ENCODE results near the gene NMT1.

NMT1 gene

GRCh38 chr17:45103269-45103795, 42.2 kb downstream of the NMT1 start:
- TF ChIP-seq CTCF (IDR thresholded peaks at IDR 0.05; ENCODE audit: control insufficient read depth, insufficient read depth, low read depth, low read length, missing control alignments): no peak
- no peak for DNase-seq (ENCODE audit: low read depth)
- no peak overlapping the region for H3K4me3 ChIP-seq (ENCODE audit: control insufficient read depth, low read depth, low read length)

GRCh38 chr17:45104029-45104428, 42.9 kb downstream of the NMT1 start:
- TF ChIP-seq CTCF (IDR thresholded peaks at IDR 0.05; ENCODE audit: control insufficient read depth, insufficient read depth, low read depth, low read length, missing control alignments): no peak
- H3K4me3 ChIP-seq (ENCODE audit: control insufficient read depth, low read depth, low read length): no peak overlapping the region
- no peak for DNase-seq (ENCODE audit: low read depth)

DNA sequence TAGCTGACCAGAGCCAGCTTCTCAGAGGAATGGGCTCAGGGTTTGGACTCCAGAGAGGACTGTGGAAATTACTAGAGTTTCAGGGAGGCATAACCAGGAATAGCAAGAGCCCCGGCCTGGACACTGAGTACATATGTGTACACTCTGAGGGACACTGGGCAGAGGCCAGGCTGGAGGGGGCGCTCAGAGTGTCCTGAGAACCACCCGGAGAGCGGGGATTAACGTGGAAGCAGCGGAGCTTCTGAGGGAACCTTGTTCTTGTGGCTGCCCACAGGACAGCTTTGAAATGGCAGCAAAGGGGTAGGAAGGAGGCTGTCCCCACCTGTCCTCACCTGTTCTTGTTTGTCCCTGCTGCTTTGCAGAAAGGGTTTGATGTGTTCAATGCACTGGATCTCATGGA, 43.4 kb downstream of the NMT1 start:
- no peak overlapping the region for H3K4me3 ChIP-seq (ENCODE audit: control insufficient read depth, low read depth, low read length)
- TF ChIP-seq CTCF (IDR thresholded peaks at IDR 0.05; ENCODE audit: control insufficient read depth, insufficient read depth, low read depth, low read length, missing control alignments): no peak
- no peak for DNase-seq (ENCODE audit: low read depth)

DNA sequence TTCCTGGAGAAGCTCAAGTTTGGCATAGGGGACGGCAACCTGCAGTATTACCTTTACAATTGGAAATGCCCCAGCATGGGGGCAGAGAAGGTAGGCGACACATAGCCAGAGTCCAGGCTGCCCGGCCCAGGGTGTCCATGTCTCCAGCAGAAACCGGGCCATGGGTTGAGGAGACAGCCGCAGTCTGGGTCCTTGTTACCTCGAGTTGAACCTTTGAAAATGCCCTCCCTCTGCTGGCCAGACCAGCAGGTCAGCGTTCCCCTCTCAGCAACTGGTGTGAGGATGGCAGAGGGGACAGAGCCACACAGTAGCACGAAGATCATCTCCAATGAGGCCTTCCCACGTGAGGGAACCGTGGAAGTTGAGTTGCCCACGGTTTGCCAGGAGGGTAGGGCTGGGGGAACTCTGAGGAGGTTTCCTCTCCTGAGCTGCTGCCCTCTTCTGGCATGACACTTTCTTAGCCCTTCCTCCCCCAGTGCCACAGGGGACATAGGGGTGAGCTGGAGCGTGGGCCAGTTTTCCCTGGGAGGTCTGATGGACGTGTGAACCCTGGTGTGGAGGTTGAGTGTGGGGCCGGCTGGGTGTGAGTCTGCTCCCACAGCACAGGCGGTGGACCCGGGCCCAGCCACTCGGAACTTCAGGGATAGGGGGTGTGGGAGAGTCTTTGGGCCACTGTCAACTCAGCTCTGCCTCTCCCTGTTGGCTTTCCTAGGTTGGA, 43.9 kb downstream of the NMT1 start:
- DNase-seq (ENCODE audit: low read depth): no peak
- TF ChIP-seq CTCF (IDR thresholded peaks at IDR 0.05; ENCODE audit: control insufficient read depth, insufficient read depth, low read depth, low read length, missing control alignments): peak; percentile 4
- H3K4me3 ChIP-seq (ENCODE audit: control insufficient read depth, low read depth, low read length): no peak overlapping the region

DNA sequence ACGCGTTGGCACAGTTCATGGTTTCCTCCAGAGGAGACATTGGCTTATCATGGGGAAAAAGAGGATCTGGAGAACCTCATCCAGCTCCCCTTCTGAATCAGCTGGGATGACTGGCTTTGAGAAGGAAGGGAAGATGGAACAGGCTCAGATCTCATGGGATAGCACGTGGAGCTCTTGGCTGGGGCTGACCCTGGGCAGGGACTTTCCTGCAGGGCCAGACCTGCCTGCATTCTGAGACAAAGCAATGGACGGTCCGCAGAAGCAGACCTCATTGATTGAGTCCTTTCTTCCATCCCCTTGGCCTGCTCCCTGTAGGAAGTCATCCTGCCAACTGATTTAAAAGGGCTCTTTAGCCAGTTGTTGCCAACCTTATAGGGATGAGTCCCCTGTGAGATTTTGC, 45.0 kb downstream of the NMT1 start:
- H3K4me3 ChIP-seq (ENCODE audit: control insufficient read depth, low read depth, low read length): no peak overlapping the region
- no peak for TF ChIP-seq CTCF (IDR thresholded peaks at IDR 0.05; ENCODE audit: control insufficient read depth, insufficient read depth, low read depth, low read length, missing control alignments)
- no peak for DNase-seq (ENCODE audit: low read depth)

GRCh38 chr17:45106582-45106981, 45.5 kb downstream of the NMT1 start:
- DNase-seq (ENCODE audit: low read depth): no peak
- H3K4me3 ChIP-seq (ENCODE audit: control insufficient read depth, low read depth, low read length): no peak overlapping the region
- no peak for TF ChIP-seq CTCF (IDR thresholded peaks at IDR 0.05; ENCODE audit: control insufficient read depth, insufficient read depth, low read depth, low read length, missing control alignments)
